ENCODE data around the gene WLS.

GRCh38 chr1:68230901-68231626, 1.3 kb downstream of the WLS start:
- TF ChIP-seq TCF4 (CRISPR knock-in tag; IDR thresholded peaks at IDR 0.05; ENCODE audit: borderline replicate concordance) (no peak), ZFP3 (CRISPR knock-in tag; IDR thresholded peaks at IDR 0.05) (no peak)
